T-helper 2 cell (primary cell): Measurements from ENCODE around the gene PLXNA2.
A peak's percentile ranks its signal among the peaks of the same experiment; 100 is the strongest.

ENCODE experiments used
- DNase-seq, 5 experiments: peaks; one replicate each; pipeline versions ENCODE4 v3.0.0 to v3.0.0-alpha.2; 2012 to 2022

PLXNA2 gene

DNA sequence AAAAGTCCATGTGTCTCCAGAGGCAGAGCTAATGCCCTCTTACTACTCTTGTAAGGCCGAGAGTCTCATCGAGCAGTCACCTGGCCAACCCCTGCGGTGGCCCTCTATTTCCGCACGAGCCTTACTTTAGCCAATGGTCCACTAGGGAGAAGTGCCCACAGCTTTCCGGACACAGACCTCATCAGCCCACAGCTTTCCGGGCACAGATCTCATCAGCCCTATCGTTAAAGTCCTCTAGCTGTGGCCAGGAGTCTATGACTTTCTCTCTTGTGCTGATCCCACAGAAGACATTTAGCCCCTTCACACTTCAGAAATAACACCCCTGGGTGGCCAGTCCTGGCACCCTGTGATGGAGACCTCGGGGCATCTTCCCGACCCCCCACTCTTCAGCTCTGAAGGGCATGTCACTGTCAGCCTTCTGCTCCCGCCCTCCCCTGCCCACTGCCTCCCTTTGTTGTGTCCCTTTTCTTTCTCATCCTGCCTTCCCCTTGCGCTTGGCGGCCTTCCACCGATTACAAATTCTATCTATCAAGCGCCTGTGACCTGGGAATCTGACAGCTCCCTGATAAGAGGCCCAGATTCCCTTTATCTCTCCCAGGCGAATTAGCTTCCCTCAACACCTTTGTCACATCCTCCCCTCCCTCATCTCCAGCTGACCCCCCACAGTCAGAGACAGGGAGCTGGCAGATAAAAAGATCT lies 161.0 kb downstream of the PLXNA2 start:
- DNase-seq: no peak

- DNase-seq: no peak
Measured at GRCh38 chr1:208081972-208082371, 162.2 kb downstream of the PLXNA2 start.

DNA sequence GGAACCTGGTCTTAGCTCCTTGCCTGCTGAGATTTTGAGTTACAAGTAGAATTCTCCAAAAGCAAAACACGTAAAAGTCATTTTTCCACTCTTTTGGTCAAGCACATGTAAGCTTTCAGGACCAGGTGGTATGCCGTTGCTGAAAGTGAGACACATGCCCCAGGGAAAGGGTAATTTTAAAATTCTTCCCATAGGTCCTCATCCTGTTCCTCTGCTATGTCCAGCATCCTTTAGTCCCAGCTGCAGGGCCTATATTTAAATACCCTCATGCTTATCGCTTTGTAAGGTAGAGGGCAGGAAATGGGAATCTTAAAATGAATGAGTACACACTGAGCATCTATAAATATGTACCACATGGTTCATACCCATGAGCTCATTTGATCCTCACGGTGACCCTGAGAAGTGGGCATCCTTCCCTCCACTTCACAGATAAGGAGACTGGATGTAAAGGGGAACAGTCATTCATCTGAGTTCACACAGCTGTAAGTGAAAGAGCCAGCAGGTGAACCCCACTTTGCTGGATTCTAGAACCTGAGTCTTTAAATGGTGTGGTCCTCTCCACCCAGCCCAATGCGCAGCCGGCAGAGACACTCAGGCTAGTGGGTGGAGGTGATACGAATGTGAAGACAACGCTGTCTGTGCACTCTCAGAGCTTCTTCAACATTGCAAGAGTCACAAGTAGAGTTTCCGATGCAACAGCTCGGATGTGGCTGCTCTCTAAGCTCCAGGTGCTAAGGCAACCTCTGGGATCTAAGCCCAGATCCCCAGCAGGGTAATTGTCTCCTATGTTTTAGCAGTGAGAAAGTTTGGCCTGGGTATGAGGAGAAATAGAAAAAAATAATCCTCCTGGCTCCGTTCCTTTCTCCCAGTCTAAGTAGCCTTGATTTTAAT lies 163.5 kb downstream of the PLXNA2 start:
- DNase-seq: no peak

DNA sequence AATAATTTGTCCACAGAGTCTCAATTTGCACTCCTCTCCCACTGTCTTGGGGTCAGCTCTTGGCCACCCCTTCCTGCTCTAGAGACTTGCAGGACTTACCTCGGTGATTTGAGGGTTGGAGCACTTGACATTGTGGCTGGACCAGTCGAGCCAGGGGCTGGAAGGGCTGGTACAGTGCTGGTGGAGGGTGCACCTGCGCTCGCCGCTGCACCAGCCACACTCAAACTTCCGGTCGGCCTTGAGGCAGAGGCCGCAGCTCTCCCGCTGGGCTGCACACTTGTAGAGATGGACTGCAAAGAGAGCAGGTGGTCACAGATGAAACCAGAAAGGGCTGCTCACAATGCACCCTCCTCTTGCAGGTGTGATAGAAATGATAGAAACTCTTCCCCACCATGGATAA lies 165.0 kb downstream of the PLXNA2 start:
- no peak for DNase-seq

GRCh38 chr1:208078752-208079151 lies 165.4 kb downstream of the PLXNA2 start:
- no peak for DNase-seq

- no peak for DNase-seq
Measured at GRCh38 chr1:208077232-208078075, 166.7 kb downstream of the PLXNA2 start.

DNA sequence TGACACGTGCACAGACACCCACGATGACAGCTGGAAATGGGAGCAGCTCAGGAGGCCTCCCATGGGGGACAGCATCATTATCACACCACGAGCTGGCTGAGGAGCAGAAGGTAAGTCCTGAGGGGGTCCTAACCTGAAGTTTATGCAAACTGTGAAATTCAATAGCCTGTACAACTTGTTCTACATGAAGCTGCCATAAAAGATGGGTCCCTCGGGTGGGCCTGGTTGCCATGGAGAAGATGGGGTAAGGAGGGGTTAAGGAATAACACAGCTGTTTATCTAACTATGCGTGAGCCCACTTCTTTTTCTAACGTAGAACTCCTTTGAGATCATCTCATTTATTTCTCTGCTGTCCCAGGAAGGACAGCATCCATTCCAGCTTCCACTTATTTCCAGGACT lies 169.8 kb downstream of the PLXNA2 start:
- DNase-seq: no peak

GRCh38 chr1:208071435-208072031 lies 172.7 kb downstream of the PLXNA2 start:
- no peak for DNase-seq

GRCh38 chr1:208069908-208070307 lies 174.3 kb downstream of the PLXNA2 start:
- DNase-seq: no peak

DNA sequence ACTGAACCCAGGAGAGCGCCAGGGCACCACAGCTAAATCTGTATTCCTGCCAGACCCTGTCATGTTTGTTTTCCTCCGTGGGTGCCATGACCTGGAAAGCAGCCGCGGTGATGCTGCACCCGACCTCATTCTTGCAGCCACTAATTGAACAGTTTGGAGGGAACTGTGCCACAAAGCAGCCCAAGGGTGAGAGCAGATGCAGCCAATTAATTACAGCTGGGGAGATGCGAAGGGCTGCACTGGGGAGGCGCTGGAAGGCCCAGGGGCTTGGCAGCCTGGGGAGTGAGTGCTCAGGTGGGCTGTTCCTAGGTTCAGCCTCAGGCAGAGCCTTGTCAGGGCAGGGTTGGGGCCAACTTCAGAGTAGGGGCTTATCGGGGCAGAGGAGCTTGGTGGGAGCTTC lies 174.9 kb downstream of the PLXNA2 start:
- no peak for DNase-seq

DNA sequence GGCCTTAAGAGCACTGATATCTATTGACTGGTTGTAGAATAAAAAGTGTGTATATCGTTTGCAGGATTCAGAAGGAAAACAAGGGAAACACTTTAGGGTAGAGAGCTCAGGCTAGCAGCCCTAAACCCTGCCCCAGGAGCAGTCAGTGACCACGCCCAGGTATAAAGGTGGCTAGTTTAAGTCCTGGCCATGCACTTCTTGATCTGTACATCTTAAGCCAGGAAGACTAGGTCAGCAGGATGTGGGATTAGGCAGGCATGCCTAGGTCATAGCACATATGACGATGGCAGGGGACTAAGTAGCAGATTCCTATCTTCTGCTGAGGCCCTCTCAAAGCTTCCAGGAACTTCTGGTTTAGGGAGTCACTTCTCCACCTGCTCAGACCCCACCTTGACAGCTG lies 175.3 kb downstream of the PLXNA2 start:
- DNase-seq: no peak

GRCh38 chr1:208068407-208068806 lies 175.8 kb downstream of the PLXNA2 start:
- DNase-seq: no peak

- DNase-seq: no peak
Measured at GRCh38 chr1:208066583-208066982, 177.6 kb downstream of the PLXNA2 start.

- DNase-seq: peak in 1 of 5 experiments; percentile 8
Measured at GRCh38 chr1:208065862-208066261, 178.3 kb downstream of the PLXNA2 start.

GRCh38 chr1:208061632-208062031 lies 182.6 kb downstream of the PLXNA2 start:
- DNase-seq: no peak

- no peak for DNase-seq
Measured at GRCh38 chr1:208061118-208061517, 183.1 kb downstream of the PLXNA2 start.

- DNase-seq: no peak
Measured at GRCh38 chr1:208060215-208060869, 183.8 kb downstream of the PLXNA2 start.

DNA sequence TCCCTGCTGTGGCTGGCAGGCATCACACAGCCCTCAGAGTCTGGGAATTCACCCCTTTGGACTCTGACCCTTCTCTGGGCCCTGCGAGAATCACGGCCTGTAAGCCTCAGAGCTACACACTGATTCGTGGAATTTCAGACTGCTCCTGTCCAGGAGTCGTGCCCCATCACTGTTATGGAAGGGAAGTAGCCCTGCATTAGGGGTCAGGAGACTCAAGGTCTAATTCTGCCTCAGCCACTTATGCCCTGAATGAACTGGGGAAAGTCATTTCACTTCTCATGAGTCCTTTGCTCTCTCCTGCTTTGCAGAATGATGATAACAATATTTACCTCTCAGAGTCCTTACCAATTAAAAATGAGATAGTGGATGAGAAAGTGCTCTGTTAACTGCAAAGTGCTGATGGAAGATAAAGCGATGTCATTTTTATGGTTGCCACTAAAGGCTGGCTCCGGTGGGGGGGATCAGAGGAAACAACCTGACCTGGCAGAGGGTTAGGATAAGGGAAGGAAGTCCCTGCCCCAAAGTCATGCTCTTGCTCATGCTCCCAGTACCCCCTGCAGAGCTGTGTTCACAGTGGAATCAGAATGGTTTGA lies 184.7 kb downstream of the PLXNA2 start:
- DNase-seq: no peak

DNA sequence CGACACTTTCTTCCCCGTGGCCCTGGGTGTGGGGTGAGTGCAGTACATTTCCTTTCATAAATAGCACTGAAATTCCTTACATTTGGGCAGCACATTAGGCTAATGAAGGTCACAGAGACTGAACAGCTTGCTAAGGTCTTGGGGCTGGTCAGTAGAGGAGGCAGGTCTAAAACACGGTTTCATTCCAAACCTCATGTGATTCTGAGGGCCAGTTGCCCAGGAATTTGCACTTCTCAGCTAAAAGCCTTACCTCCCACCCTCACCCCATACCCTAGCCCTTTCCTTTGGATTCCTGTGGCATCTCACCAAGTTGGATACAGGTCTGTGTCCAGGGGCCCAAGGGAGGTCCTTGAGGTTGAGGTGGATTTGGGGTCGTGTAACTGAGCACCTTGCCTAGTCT lies 185.4 kb downstream of the PLXNA2 start:
- DNase-seq: no peak

DNA sequence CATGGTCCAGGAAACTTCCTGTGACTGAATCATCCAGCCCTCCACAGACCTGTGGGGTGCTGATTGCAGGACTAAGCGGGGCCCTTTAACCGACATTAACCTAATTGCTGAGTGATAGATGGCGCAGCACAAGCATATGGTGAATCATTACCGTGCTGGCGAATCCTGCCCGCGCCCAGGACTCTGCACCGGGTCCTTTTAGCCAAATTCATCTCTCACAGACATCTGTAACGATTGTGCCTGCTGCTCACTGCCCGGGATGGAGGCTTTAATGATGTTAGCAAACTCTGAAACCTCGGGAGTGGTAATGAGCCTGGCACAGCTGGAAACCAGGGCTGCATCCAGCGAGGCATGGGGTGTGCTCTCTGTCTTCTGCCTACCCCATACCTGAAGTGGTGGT lies 185.9 kb downstream of the PLXNA2 start:
- no peak for DNase-seq

- DNase-seq: no peak
Measured at GRCh38 chr1:208057056-208057455, 187.1 kb downstream of the PLXNA2 start.

GRCh38 chr1:208055535-208055934 lies 188.6 kb downstream of the PLXNA2 start:
- DNase-seq: no peak
